ENCODE data around the gene RHBDD2.
"Not testable (repeated sequence)": the region's sequence is repeated elsewhere in the genome, so short reads cannot be mapped to it uniquely, and the experiment has no call there.

Gene RHBDD2

DNA sequence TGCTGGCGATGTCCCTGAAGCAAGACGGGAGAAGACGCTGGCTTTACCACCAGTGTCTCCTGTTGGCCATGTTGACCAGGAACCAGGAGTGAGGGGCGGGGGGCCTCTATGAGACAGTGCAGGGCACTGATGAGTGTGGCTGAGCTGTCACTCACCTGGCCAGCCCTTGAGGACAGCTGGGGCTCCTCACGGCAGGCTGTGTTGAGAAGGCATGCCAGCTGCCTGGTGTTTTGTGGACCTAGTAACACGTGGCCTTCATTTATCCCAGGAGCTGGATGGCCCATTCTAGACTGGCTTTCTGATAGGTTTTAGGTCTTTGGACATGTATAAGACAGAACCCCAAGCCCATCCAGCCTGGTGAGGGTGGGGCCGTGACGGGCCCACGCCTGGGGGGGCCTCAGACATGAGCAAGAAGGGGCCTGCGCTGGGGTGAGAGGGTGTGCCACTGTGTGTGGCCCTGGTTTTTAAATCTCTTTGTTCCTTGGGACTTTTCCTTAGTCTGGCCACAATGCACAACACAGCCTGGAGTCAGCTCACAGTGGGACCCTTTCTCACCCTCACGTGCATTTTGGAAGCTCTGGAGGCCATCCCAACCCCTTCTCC is 10.5 kb downstream of the RHBDD2 start:
- DNase-seq (ENCODE audit: low read depth): no peak

DNA sequence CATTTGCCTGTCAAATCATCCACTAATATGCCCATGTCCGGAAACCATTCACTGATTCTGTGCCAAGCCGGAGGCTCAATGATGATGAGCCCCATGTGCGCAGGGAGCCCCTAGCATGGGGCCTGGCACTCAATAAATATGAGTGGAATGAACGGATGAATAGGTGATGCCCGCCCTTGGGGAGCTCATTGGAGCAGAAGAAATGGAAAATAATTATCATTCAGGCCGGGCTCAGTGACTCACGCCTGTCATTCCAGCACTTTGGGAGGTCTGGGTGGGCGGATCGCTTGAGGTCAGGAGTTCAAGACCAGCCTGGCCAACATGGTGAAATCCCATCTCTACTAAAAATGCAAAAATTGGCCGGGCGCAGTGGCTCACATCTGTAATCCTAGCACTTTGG is 11.0 kb downstream of the RHBDD2 start:
- no peak for DNase-seq (ENCODE audit: low read depth)

DNA sequence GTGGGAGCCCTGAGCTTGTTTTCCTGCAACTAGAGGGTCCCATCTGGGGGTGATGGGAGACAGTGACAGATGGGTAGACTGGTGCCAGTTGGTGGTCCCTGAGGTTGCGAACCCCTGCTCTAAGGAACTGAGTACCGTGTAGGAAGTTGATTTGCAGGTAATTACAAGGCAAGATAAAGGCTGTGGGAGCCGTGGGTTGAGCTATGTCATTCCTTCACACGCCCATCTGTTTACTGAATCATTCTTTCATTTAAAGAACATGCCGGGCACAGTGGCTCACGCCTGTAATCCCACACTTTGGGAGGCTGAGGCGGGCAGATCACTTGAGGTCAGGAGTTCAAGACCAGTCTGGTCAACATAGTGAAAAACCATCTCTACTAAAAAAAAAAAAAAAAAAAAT is 12.4 kb downstream of the RHBDD2 start:
- DNase-seq (ENCODE audit: low read depth): not testable (repeated sequence)

DNA sequence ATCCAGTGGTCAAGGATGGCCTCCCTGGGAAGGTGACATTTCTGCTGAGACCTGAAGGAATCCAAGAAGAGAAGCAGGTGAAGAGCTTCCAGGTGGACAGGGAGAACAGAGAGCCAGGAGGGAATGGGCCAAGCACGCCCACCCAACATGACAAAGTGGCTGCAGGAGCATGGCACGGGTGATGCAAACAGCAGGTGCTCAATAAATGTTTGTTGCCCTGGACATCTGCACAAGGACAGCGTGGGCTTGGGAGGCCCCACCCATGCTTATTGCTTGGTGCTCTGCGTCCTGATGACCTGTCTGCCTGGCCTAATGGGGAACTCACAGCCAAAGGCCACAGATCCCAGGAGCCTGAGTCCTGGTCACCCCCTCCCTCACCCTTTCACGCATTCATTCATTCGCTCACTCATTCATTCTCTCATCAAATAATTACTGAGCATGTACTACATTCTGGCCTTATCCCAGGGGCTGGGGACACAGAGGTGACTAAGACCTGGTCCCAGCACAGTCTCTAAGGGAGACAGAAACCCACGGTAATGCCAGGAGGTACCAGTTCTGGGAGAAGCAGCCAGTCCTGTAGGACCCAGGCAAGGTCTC is 13.1 kb downstream of the RHBDD2 start:
- DNase-seq (ENCODE audit: low read depth): no peak

DNA sequence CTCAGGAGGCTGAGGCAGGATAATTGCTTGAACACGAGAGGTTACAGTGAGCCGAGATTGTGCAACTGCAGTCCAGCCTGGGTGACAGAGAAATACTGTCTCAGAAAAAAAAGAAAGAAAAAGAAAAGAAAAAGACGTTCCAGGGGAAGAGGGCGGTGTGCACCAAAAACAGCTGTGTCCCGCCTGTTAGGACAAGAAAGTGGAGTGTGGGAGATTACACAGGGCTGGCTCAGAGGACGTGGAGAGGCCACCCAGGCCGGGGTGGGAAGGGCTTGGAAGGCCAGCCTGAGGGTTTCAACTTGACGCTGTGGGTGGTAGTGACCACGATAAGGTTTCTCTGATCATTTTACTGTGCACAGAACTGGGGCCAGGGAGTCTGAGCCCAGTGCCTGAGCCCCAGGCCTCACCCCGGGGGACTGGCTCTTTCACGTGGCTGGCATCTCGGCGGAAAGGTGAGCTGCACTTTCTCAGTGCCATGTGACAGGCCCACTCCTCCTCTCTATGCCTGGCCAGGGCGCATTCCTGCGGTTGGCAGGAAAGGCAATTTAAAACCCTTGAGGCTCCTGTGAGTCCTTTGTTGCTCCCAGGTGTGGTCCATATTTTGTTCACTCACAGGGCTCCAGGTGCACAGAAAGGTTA is 13.9 kb downstream of the RHBDD2 start:
- no peak for DNase-seq (ENCODE audit: low read depth)

DNA sequence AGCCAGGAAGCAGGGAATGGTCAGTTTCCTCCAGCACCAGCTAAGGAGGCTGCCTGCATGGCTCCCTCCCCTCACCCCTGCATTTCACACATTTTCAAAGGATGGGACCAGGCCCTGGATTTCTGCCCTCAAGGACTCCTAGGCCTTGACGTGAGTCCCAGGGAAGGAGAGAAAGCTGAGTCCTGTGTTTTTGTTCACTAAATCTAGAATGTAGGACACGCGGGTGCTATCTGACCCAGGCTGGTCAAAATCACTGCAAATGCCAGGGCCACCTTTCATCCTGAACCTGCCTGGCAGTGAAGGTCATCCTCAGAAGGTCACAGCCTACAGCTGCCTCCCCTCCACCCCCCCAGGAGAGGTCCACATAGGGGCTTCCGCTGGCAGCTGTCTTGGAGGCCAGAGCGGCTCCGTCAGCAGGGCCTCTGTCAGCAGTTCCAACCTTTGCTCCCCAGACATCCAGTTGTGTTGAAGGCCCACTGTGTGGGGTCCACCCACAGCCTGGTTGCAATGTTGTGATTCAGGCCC is 18.0 kb downstream of the RHBDD2 start:
- DNase-seq (ENCODE audit: low read depth): no peak

DNA sequence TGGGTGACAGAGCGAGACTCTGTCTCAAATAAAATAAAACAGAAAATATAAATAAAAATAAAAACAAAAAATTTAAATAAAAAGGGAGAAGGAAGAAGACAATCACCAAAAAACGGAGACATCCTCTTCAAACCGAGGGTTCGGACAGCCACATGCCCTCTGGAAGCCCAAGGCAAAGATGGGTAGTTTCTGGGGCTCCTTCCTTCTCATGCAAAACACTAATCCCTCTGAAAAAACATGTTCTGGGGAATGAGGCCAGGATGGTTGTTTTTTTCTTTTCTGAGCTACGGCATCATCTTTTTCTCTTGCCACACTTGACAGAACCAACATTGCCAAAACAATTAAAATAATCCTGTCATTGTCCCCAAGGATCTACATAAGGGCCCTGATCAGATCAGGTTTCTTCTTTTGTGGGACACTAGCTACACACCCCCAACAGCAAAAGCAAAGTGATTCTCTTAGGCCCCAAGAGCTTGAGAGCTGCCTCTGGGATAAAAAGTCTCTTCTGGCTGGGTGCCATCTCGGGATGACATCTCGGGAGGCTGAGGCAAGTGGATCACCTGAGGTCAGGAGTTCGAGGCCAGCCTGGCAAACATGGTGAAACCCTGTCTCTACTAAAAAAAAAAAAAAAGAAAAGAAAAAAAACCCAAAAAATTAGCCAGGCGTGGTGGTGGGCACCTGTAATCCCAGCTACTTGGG is 21.9 kb downstream of the RHBDD2 start:
- DNase-seq (ENCODE audit: low read depth): no peak

DNA sequence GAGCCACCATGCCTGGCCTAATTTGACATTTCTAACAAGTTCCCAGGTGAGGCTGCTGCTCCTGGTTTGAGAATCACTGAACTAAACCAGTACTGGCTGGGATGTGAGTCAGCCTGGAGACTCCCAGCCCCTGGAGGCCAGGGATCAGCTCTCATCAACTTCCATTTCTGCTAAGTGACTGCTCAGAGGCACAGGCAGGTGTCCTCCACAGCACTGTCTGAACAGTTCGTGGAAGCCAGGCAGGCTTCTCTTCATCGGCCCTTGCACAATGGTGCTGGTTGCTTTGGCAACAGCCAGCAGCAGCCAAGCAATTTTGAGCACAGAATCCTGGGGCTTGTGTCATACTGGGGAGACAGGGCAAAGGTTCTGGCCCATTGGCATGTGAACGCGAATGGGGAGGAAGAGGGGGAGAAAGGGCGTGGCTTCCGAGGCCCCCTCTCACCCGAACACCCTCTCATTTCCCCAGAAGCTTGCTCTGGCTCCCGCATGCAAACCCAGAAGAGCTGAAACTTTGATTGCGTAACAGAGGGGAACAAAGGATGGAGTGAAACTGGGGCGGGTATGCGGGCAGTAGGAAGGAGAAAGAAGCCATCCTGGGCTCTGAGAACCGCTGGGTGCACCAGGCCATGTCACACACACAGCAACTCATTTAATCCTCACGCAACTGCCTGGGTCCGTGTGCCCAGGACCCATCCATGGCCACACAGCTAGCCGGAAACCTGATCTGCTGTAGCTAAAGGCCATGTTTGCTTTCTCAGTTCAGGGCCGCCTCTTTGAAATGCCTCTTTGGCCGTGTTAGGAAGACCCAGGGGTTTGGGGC is 27.2 kb downstream of the RHBDD2 start:
- no peak for DNase-seq (ENCODE audit: low read depth)

DNA sequence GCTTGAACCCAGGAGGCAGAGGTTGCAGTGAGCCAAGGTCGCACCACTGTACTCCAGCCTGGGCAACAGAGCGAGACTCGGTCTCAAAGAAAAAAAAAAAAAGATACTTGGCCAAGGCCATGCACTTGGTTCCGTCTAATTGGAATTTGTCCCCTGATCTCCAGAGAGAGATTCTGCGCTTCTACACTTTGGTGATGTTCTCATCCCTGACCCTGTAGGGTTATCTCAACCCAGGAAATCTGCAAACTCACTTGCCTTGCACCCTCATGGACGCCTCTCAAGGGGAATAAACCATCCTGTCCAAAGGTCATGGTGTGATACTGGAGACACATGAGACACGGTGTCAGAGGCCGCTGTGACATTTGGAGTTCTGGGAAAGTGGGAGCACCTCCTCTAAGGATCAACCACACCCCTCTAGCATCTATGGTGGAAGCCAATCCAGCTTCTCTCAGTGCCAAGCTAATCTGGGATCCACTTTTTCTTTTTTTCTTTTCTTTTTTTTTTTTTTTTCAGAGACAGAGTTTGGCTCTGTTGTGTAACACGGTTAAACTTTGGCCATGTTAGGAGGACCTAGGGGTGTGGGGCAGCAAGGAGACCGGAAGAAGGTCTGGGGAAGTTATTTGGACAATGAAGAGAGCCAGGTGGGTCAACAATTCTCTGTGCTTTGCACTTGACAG is 28.3 kb downstream of the RHBDD2 start:
- DNase-seq (ENCODE audit: low read depth): no peak

DNA sequence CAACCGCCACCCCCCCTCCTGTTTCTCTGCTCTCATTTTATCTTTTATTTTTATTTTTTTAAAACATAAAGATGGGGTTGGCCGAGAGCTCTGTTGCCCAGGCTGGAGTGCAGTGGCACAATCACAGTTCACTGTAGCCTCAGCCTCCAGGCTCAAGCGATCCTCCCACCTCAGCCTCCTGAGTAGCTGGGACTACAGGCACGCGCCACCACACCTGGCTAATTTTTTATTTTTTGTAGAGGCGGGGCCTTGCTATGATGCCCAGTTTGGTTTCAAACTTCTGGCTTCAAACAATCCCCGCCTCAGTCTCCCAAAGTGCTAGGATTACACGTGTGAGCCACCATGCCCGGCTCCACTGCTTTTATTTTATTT is 28.8 kb downstream of the RHBDD2 start:
- not testable (repeated sequence) for DNase-seq (ENCODE audit: low read depth)

DNA sequence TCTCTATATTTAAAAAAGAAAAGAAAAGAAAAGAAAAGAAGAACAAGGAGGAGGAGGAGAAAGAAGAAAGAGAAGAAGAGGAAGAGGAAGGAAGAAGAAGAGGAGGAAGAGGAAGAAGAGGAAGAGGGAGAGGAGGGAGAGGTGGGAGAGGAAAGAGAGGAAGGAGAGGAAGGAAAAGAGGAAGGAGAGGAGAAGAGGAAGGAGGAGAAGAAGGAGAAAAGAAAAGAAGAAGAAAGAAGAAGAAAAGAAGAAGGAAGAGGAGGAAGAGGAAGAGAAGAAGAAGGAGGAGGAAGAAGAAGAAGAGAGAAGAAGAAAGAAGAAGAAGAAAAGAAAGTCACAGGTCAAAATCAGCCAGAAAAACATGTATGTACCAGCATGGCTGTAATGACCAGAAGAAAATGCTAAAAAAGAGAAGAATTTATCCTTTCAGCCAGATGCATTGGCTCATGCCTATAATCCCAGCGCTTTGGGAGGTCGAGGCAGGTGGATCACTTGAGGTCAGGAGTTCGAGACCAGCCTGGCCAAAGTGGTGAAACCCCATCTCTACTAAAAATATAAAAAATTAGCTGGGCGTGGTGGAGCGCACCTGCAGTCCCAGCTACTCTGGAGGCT is 30.8 kb downstream of the RHBDD2 start:
- DNase-seq (ENCODE audit: low read depth): no peak

DNA sequence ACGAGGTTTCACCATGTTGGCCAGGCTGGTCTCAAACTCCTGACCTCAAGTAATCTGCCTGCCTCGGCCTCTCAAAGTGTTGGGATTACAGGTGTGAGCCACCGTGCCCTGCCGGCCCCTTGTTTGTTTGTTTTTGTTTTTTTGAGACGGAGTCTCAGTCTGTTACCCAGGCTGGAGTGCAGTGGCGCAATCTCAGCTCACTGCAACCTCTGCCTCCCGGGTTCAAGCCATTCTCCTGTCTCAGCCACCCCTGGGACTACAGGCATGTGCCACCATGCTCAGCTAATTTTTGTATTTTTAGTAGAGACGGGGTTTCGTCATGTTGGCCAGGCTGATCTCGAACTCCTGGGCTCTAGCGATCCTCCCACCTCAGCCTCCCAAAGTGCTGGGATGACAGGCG is 32.4 kb downstream of the RHBDD2 start:
- DNase-seq (ENCODE audit: low read depth): not testable (repeated sequence)

DNA sequence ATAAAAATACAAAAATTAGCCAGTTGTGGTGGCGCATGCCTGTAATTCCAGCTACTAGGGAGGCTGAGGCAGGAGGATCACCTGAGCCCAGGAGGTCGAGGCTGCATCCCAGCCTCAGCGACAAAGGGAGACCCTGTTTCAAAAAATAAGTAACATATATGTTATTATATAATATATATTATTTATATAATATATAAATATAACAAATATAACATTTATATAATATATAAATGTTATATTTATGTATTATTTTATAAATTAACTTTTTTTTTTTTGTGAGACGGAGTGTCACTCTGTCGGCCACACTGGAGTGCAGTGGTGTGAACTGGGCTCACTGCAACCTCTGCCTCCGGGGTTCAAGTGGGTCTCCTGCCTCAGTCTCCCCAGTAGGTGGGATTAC is 34.6 kb downstream of the RHBDD2 start:
- no peak for DNase-seq (ENCODE audit: low read depth)

DNA sequence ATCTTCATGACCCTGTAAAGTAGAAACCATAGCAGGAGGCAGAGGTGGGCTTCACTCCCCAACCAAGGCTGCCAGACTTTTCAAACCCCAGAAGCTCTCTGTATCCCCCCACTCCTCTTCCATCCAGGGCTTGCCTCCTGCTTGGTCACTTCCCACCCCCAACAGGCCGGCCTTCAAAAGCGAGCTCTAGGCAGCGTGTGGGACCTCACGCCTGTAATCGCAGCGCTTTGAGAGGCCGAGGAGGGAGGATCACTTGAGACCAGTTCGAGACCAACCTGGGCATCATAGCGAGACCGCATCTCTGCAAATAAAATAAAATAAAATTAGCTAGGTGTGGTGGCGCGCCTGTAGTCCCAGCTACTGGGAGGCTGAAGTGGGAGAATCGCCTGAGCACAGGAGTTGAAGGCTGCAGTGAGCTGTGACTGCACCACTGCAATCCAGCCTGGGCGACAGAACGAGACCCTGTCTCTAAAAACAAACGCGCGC is 35.4 kb downstream of the RHBDD2 start:
- DNase-seq (ENCODE audit: low read depth): no peak

DNA sequence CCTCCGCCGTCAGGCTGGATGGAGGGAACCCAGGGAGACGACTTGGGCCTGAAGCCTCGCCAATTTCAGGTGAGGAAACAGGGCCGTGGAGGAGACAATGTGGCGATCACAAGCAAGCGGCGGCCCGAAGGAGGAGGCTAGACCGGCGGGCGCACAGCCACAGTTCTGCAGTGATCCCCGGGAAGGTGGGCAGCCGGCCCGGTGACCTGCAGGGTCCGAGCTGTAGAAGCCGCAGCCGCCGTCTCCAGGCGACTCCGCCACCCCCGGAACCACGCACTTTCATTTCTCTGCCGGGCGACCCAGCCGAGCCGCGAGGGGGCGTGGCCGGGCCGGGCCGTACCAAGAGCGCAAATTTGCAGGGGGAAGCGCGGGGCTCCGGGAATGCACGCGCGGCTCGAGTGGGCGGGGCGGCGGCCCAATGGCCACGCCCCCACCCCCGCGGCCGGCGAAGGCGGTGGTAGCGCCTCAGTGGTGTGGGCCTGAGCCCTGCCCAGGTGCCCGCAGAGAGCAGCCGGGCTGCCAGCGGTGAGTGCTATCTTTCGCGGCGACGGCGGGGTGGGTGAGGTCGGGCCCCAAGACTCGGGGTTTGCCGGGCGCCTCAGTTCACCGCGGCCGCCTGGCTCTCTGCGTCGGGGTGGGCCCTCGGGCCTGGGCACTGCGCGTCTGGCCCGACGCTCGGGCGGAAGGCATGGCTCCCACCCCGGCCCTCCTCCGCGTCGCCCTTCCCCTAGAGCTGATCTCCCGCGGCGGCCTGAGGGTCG is 36.0 kb downstream of the RHBDD2 start, which contains the start of gene POR:
POR (plus strand) TSS at position 501 of the 761 bp plus-strand sequence. CDS start 38,847 bp downstream, outside the sequence.
- DNase-seq (ENCODE audit: low read depth): peak; percentile 97

DNA sequence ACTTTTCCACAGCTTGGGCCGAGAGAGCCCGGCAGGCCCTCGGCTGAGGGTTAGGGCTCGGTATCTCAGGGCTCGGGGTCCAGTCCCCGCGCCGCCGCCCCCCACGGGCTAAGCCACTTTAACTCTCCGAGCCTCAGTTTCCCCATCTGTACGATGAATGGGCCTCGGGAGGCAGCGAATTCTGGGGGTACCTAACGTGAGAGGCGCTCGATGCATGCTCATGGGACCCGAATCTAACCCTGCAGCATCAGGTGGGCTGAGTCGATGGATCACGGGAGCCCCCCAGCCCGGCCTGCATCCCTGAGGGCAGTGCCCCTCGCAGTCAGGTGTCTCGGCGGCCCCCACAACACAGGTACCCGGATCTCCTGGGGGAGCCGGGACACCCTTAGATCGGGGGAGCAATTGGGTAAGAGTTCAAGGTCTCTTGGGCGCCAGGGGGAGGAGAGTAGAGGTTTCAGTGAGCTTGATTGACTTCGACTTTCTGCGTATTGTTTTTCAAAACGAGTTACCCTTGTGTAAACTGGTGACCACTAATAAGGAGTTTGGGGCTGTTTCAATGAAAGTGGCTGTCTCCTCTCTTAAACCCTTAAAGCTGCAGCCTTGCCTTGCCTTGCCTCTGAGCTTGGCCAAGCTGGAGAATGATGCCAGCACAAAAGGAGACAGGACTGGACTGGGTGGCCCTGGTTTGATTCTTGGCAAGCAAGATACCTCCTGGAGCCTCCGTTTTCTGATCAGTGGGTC is 36.8 kb downstream of the RHBDD2 start:
- no peak for DNase-seq (ENCODE audit: low read depth)

DNA sequence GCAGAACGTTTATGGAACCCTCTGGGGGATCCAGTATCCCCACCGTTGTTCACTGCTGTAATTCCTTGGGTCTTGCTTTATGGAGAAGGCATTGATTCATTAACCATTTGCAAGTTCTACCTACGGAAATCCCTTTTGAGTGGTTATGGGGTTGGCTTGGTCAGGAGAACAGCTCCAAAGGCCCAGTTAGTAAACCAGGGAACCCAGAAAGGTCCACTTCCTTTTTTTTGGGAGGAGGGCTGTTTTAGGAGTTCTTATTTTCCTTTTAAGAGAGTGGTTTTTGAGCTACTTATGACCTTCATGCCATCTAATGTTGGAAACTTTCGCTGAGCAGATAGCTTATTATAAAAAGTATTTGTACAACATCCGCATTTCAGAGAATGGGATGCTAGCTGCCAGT is 37.4 kb downstream of the RHBDD2 start:
- DNase-seq (ENCODE audit: low read depth): no peak

DNA sequence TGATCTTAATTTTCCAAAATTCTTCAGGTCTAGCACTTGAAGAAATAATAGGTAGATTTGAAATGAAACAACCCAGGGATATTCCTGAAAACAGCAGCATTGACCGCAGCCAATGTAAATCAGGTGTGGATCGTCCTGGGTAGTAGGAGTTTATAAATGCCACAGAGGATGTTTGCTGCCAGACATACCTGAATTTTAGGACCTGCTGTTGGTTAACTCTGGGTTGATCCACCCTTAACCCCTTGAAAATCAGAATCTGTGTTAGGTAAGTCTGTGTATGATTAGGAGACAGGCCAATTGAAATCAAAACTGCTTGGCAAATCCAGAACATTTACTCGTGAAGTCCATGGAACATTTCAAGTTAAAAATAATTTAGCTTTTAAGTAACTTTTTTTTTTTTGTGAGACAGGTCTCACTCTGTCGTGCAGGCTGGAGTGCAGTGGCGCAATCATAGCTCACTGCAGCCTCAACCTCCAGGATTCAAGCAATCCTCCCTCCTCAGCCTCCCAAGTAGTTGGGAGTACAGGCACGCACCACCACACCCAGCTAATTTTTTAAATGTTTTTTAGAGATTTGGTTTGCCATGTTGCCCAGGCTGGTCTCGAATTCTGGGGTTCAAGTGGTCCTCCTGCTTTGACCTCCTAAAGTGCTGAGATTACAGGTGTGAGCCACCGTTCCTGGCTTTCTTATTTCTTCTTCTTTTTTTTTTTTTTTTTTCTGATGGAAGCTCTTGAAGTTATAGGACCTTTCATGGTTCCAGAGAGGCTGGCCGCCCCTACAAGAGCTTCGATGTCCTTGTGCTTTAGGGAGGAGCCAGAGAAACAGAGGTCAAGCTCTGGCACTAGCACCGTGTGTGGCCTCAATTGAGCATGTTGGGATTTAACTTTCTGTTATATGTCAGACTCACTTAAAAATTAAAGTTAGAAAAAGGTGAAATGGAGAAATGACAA is 38.1 kb downstream of the RHBDD2 start:
- no peak for DNase-seq (ENCODE audit: low read depth)
